ENCODE data around the gene NPEPL1.
"Not testable (repeated sequence)": the region's sequence is repeated elsewhere in the genome, so short reads cannot be mapped to it uniquely, and the experiment has no call there.

The NPEPL1 gene, protein sequence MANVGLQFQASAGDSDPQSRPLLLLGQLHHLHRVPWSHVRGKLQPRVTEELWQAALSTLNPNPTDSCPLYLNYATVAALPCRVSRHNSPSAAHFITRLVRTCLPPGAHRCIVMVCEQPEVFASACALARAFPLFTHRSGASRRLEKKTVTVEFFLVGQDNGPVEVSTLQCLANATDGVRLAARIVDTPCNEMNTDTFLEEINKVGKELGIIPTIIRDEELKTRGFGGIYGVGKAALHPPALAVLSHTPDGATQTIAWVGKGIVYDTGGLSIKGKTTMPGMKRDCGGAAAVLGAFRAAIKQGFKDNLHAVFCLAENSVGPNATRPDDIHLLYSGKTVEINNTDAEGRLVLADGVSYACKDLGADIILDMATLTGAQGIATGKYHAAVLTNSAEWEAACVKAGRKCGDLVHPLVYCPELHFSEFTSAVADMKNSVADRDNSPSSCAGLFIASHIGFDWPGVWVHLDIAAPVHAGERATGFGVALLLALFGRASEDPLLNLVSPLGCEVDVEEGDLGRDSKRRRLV

DNA sequence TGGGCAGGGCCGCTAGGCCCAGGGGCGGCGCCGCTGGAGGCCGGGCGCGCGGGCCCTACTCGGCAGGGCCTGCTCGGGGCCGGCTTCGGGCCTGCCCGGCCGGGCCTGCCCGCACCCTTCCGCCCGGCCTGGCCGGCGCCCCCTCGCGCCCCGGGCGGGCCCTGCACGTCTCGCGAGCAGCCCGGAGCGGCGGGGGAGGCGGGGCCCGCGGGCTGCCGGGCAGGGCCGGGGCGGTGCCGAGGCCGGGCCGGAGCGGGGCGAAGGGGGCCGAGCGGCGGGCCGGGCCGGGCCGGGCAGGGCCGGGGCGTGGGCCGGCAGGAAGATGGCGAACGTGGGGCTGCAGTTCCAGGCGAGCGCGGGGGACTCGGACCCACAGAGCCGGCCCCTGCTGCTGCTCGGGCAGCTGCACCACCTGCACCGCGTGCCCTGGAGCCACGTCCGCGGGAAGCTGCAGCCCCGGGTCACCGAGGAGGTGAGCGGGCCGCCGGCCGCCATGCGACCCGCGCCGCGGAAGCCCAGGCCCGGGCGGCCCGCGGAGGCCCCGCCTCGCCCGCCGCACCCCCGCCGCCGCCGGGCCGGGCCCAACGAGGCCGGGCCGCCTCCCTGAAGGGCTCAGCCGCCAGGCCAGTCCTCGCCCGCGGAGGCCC is at the start of gene NPEPL1:
TSS of gene NPEPL1 (plus strand) at position 222 of the 647 bp plus-strand sequence. CDS start at position 323, 101 bp downstream.
- peak in 2 of 3 experiments; percentile 36 to 47 for DNase-seq (ENCODE audit: low read depth in 2 of 3, low spot score in 2 of 3)

DNA sequence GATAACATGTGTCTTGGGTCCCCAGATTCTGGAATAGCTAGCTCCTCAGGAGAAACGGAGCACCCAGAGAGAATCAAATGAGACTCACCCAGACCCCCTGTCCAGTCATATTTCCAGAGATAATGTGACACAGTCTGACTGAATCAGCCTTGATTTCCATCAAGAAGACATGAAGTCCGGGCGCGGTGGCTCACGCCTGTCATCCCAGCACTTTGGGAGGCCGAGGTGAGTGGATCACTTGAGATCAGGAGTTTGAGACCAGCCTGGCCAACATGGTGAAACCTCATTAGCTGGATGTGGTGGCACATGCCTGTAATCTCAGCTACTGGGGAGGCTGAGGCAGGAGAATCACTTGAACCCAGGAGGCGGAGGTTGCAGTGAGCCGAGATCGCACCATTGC is 49.7 kb upstream of the NPEPL1 start:
- not testable (repeated sequence) for DNase-seq (ENCODE audit: low read depth in 2 of 3, low spot score in 2 of 3)

DNA sequence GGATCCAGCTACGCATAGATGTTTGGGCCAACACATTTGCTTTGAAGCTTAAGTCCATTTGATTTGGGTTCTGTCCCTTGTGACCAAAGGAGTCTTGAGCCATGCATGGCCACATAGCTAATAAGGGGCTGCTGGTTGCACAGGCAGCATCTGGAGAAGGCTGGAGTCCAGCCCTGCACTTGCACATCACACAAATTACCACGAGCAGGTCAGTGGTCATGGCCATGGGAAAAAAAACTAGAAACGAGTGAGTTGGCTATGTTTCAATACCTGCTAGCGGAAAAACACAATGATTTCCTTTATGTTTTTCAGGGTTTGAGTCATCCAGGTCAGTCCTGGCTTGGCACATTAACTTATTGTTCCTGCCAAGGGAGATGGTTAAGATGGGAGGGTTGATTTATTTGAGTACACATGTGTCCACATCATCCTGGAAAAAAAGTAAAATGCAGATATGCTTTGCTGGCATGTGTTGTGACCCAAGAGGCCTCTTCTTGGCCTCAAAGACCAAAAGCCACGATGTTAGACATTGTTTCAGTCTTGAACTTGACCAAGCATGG is 47.1 kb upstream of the NPEPL1 start:
- no peak for DNase-seq (ENCODE audit: low read depth in 2 of 3, low spot score in 2 of 3)

DNA sequence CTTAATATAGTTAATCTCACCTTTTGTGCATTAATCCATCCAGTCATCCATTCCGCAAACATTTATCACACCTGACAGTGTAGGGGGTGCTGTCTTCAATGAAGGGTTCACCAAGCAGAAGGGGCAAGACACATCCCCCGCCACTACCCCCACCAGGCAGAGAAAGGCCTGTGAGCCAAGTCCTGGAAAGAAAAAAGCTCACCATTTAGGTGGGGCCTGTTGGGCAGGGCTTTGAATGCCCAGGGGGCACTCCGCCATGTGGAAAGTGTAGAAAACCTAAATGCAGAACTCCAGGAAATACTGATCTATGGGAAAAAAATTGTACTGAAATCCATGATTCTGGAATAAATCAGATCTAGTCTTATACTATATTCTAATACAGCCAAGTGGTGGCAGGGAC is 46.3 kb upstream of the NPEPL1 start:
- no peak for DNase-seq (ENCODE audit: low read depth in 2 of 3, low spot score in 2 of 3)

DNA sequence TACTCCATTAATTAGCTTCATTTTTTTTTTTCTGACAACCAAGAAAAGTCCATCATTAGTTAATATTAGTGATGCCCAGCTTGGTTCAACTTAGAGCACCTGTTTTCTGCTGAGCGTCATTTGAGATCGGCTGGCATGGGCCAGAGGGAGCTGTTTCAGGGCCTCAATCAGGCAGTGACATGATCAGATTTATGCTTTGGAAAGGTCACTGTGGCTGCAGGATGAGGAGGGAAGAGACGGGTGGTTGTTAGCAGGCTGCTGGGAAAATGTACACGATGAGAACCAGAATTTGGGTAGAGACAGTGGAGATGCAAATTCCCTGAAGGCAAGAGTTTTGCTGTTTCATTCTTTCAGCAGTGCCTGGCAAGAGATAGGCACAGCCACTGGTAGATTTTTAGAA is 45.9 kb upstream of the NPEPL1 start:
- DNase-seq (ENCODE audit: low read depth in 2 of 3, low spot score in 2 of 3): no peak

DNA sequence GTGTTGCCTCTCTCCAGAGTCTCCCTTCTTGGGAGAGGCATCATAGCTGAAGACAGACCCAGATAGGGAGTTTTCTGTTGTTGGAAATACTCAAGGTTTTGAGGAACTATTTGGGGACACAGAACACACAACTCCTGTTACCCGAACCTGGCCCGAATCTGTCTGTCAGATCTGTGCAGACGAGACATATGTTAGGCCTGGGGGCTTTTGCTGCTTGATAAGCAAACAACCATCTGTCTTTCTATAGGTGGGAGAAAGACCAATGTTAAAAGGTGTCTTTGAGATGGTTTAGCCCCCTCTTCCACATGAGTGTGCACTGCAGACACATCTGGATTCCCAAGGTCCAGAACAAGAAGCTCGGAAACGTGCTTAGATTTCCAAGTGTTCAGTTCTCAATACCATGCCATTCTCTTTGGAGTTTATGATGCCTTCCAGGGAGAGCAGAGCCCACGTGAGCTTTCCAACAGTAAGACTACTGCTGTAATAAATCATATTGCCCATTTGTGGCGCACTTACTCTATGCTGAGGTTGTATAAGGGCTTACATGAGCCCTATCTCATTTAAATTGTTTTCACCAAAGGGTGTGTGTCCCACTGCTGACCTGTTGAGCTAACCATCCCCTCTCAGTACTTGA is 45.3 kb upstream of the NPEPL1 start:
- DNase-seq (ENCODE audit: low read depth in 2 of 3, low spot score in 2 of 3): no peak

DNA sequence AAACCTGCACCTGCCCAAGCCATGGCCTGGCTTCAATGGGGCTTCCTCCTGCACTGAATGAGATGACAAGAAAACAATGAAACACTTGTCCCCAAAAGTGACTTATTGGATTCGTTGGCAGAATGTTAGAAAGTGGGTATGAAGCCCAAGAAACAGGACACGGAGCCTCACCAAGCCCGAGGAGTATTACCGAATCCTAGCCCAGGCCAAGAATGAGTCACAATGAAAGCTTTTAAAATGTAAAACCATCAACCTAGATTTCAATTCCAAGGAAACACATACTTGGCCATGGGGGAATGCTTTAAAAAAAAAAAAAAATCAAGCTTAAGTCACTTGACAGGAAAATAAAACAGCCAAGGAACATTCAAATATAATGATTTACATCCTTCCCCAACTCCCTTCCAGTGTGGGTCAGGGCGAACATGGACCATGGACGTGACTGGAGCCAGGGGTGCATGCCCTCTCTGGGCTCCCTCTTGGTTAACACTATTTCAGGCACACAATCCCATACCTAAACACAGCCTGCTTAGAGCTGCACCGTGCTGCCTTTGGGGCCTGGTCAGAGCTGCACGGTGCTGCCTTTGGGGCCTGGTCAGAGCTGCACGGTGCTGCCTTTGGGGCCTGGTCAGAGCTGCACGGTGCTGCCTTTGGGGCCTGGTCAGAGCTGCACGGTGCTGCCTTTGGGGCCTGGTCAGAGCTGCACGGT is 44.7 kb upstream of the NPEPL1 start:
- DNase-seq (ENCODE audit: low read depth in 2 of 3, low spot score in 2 of 3): no peak

DNA sequence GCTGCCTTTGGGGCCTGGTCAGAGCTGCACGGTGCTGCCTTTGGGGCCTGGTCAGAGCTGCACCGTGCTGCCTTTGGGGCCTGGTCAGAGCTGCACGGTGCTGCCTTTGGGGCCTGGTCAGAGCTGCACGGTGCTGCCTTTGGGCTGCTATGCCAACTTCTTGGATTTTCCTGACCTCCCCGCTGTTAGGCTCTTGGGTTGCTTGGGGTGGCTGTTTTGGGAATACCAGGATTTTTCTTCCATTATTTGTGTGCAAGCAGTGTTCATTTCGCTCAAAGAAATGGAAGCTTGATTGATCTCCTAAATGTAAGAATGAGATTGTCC is 44.1 kb upstream of the NPEPL1 start:
- not testable (repeated sequence) for DNase-seq (ENCODE audit: low read depth in 2 of 3, low spot score in 2 of 3)

DNA sequence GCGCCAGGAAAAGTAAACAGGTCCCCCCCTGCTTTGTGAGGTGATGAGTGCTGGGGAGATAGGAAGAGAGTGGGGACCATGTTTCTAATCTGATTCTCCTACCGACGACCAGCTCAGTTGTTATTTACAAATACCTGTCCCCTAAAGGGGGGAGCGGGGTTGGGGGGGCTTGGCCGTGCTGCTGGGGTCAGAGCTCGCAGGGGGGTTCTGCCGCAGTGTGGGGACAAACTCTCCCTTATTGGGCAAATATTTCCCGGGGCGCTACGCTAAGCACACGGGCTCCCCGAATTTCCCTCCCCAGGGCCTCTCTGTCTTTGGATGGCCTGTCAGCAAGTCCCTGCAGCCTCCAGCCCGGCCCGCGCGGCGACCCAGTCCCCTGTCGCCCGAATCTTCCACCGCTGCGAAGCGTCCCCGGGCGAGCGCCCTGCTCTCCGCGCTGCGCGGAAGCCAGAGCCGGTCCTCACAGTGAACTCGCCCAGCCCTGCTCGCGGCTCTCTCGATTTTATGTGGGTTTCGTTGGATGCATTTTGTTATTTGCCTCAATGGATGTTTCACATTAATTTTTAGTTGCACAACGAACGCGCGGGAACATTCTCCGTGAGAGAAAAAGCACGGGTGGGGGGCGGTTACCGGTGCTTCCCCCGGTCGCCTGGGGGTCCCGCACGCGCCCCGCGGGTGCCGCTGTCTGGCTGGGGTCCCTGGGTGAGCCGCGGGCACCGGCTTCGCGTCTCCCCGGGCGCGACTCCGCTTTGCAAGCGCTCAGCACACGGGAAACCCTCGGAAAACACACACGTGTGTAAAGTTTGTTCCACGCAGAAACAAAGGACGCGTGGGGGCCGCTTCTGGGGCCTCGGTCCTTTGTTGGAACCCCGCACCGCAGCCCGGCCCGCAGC is 43.1 kb upstream of the NPEPL1 start:
- DNase-seq (ENCODE audit: low read depth in 2 of 3, low spot score in 2 of 3): no peak

DNA sequence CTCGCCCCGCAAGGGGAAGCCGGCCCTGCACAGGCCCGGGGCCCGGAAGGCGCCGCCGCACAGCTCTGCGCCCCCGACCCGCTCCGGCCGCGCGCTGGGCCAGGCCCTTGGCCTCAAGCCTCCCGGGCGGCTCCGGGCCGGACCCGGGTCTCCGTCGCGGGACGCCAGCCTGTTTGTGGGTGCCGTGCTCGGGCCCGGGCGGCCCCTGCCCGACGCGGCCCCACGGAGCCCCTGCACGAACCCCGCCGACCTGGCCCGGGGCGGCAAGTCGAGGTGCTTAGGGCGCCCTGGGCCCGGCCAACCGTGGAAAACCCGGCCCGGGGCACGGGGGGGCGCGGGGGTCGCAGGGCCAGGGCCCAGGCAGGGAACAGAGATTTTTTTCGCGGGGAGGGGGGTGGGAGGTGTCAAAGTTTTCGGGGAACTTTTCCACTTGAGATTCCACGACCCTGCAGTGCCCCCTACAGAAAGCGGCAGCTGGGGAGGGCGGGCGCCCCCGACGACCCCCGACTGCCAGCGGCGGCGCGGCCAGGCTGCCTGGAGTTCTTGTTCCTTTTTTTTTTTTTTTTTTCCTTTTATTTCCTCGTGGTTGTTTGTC is 42.3 kb upstream of the NPEPL1 start:
- peak in 1 of 3 experiments; percentile 12 for DNase-seq (ENCODE audit: low read depth in 2 of 3, low spot score in 2 of 3)

DNA sequence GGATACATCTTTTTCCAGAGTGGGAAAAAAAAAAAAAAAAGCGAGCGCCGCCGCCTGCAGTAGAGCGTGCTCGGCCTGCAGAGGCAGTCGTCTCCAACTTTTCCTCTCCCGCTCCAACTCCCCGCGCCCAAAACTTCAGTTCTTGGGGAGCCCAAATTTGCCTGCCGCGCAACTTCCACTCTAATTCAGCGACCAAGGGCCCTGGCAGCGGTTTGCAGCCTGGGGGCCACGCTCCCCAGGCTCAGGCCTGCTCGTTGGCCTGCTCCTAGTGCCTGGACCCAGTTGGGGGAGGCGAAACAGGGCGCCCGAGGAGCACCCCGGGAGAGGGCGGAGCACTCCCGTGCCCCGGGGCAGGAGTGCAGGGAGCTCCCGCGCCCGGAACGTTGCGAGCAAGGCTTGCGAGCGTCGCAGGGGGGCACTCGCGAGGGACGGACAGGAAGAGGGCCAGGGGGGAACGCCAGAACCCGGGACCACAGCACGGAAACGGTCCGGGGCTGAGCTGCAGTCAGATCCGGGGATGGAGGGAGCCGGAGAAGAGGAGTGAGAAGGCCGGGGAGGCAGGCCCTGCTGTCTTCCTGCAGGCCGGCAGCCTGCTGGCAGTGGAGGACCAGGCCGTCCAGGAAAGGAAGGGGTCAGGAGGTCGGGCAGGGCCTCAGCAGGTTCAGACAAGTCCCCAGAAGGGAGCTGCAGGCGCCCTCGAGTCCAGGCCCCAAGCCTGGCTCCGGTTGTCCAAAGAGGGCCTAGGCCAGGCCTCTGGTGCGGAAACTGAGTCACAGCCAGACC is 41.6 kb upstream of the NPEPL1 start, which contains the start of gene STX16:
TSS of gene STX16 (plus strand) at position 508 of the 783 bp plus-strand sequence. CDS start 724 bp downstream, outside the sequence.
- DNase-seq (ENCODE audit: low read depth in 2 of 3, low spot score in 2 of 3): peak; percentile 75 to 80 (median 78)

DNA sequence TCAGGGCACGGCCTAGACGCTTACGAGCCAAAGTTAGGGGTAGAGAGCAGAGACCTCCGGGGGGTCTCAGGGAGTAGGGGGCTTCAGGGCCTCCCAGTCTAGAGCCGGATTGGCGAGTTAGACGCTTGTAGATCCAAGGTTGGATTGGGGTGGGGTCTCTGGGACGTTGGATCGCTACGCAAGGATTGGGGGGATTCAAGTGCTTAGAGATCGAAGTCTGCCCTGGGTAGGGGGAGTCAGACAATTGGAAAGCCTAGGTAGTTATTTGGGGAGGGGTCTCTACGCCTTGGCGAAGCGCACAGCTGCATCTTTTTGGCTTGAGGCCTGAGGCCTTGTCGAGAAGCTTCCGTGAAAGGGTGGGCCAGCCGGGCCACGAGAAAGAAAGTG is 41.0 kb upstream of the NPEPL1 start:
- no peak for DNase-seq (ENCODE audit: low read depth in 2 of 3, low spot score in 2 of 3)

DNA sequence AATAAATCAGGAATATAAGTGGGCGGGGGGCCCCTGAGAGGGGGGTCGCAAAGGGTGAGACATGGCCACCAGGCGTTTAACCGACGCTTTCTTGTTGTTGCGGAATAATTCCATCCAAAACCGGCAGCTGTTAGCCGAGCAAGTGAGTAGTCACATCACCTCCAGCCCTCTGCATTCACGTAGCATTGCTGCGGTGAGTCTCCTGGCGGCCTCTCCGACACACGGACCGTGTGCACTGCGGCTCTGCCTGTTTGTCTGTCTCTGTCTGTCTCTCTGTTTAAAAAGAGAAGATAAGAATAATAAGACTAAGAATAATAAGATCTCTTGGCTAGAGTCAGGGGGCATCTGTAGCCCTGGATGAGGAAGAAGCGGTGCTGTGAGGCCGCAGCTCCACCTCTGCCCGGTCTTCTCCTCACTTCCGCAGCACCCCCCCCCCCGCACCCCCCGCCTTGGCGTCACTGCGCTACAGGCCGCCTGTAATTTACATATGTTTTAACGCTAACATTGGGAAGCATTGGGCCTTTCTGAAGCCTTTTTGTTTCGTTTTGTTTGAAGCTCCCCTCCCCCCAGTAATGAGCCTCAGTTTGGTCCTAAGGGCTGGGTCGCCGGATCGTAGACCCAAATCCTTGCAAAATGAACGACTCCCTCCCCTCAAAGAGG is 40.5 kb upstream of the NPEPL1 start:
- peak in 1 of 3 experiments; percentile 25 for DNase-seq (ENCODE audit: low read depth in 2 of 3, low spot score in 2 of 3)

DNA sequence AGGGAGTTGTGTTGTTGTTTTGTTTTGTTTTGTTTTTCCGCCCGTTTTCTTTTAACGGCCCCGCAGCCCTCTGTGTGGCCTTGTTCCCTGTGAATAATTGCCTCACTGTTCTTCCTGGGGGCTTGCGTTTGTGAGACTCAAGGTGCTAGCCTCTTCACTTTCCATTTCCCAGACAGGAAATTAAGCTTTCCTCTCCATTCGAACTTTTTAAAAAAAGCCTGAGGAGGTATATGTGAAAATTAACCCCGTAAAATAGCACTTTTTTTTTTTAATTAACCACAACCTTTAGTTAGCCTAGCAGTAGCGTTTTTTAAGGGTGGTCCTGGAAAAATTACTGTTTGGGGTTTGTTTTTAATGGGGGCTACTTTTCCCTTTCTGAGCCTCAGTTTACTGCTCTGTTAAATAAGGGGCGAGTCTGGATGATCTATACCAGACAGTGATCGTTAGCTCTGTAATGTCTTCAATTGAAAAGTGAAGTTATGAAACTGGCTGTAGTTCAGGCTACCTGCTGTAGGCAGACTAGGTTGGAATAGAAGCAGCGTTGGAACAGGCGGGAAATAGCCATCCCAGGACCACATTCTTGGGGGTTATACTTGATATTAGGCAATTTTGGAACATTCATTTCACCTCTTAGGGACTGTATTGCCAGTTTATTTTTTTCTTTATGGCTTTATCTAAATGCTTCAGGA is 39.9 kb upstream of the NPEPL1 start:
- DNase-seq (ENCODE audit: low read depth in 2 of 3, low spot score in 2 of 3): no peak

DNA sequence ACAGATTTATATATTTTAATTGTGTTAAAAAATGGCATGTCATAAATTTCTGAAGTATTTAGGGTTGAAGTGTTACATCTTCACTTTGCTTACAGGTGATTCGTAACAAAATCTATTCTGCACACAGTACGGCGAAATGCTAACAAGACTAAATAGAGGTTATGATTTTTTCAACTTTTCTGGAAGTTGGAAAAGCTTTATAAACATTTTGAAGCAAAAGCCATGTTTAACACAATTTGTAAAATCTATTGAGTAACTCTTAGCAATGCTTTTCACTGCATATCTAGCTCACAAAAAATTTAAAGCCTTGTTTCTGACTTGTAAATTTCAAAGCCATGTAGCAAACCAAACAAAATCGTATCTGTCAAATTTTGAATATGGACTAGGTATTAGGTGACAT is 38.3 kb upstream of the NPEPL1 start:
- DNase-seq (ENCODE audit: low read depth in 2 of 3, low spot score in 2 of 3): no peak

DNA sequence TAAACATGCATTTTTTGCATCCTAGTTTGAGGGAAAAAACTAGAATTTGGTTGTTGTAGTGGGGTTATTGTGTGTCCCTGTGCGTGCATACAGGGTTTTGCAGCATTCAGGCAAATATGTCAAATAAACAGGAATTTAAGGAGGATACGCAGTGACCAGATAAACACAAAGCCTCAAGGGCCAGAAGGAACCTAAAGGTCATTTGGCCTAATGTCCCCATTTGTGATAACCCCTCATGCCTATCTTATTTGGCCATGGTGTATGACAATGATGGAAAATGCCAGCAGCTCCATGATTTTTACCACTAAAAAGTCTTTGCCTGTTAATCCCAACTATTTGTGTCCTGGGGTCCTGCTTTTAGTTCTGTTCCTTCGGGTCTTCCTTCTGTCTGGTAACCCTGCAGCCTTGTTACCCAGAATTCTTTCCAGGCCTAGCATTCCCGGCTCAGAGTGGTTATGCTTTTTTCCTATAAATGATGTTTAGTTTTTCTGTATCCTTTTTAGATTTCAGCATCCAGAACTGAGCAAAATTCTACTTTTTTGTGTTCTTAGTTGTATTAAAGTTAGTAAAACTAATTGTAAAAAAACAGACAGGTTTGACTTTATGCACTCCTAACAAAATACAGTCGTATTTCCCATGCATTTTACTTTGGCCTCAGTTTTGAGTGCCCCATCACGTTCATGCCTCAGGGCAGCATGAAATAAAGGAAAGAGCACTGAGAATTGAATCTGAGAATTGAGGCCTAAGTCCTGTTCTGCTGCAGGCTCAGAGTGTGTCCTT is 37.1 kb upstream of the NPEPL1 start:
- DNase-seq (ENCODE audit: low read depth in 2 of 3, low spot score in 2 of 3): no peak

DNA sequence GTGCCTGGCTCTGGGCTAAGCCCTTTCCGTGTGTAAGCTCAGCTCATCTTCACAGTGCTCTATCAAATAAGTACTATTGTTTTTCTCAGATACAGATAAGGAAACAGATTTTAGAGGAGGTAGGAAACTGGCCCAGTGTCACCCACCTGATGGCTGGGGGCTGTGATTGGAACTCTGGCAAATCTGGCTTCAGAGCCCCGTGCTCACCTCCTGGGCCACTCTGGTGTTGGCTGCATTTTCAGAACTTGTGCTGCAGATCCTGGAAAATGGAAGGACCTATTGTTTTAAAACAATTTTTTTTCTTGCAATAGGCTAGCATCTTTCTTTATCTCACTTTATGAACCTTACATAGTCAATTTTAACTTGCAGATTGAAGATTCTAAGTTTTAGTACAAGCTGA is 35.8 kb upstream of the NPEPL1 start:
- DNase-seq (ENCODE audit: low read depth in 2 of 3, low spot score in 2 of 3): no peak

All from activated CD8-positive, alpha-beta memory T cell treated with anti-CD3 and anti-CD28 coated beads for 48 hours (primary cell).